ENCODE measurements around the gene SPTBN4.

DNA sequence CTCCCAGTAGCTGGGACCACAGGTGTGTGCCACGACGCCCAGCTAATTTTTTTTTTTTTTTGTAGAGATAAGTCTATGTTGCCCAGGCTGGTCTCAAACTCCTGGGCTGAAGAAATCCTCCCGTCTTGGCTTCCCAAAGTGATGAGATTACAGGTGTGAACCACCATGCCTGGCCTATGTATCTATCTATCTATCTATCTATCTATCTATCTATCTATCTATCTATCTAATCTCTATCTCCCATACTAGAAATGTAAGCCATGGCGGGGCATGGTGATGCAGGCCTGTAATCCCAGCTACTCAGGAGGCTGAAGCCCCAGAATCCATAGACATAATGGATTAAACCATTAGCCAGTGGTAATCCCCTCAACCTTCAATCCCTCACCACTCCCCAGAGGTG lies 16.1 kb upstream of the SPTBN4 start:
- TF ChIP-seq, protein P1, sequence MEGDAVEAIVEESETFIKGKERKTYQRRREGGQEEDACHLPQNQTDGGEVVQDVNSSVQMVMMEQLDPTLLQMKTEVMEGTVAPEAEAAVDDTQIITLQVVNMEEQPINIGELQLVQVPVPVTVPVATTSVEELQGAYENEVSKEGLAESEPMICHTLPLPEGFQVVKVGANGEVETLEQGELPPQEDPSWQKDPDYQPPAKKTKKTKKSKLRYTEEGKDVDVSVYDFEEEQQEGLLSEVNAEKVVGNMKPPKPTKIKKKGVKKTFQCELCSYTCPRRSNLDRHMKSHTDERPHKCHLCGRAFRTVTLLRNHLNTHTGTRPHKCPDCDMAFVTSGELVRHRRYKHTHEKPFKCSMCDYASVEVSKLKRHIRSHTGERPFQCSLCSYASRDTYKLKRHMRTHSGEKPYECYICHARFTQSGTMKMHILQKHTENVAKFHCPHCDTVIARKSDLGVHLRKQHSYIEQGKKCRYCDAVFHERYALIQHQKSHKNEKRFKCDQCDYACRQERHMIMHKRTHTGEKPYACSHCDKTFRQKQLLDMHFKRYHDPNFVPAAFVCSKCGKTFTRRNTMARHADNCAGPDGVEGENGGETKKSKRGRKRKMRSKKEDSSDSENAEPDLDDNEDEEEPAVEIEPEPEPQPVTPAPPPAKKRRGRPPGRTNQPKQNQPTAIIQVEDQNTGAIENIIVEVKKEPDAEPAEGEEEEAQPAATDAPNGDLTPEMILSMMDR (IDR thresholded peaks at IDR 0.05) = no peak
- no peak for TF ChIP-seq POLR2A (IDR thresholded peaks at IDR 0.05)

Data from Peyer's patch (tissue), 4 donors.